ENCODE measurements around the gene CEP85L.
"Not testable (repeated sequence)": the region's sequence is repeated elsewhere in the genome, so short reads cannot be mapped to it uniquely, and the experiment has no call there.

The CEP85L gene

DNA sequence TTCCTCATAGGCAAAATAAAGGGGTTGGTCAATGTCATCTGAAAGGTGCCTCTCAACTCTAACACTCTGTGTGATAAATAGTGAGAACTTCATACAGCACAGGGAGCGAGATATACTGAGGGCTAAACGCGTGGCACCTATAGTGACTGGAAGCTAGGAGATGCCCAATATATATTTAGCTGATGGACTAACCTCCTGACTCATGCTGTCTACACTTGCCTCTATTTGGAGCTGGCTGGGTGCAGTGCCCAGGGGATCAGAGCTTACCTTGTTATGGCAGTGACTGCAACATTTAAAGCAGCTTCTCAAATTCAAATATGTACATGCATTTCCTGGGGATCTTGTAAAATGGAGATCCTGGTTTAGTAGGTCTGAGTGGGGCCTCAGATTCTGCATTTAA lies 214.9 kb downstream of the CEP85L start:
- no peak overlapping the region for H3K4me3 ChIP-seq (ENCODE audit: low read depth, low read length)
- TF ChIP-seq, protein P1, sequence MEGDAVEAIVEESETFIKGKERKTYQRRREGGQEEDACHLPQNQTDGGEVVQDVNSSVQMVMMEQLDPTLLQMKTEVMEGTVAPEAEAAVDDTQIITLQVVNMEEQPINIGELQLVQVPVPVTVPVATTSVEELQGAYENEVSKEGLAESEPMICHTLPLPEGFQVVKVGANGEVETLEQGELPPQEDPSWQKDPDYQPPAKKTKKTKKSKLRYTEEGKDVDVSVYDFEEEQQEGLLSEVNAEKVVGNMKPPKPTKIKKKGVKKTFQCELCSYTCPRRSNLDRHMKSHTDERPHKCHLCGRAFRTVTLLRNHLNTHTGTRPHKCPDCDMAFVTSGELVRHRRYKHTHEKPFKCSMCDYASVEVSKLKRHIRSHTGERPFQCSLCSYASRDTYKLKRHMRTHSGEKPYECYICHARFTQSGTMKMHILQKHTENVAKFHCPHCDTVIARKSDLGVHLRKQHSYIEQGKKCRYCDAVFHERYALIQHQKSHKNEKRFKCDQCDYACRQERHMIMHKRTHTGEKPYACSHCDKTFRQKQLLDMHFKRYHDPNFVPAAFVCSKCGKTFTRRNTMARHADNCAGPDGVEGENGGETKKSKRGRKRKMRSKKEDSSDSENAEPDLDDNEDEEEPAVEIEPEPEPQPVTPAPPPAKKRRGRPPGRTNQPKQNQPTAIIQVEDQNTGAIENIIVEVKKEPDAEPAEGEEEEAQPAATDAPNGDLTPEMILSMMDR (IDR thresholded peaks at IDR 0.05; ENCODE audit: low read depth, low read length, missing control alignments), result no peak
- DNase-seq (ENCODE audit: low read depth), result no peak

GRCh38 chr6:118434147-118434546 lies 217.2 kb downstream of the CEP85L start:
- not testable (repeated sequence) for H3K4me3 ChIP-seq (ENCODE audit: low read depth, low read length); DNase-seq (ENCODE audit: low read depth)

- DNase-seq (ENCODE audit: low read depth), result not testable (repeated sequence)
These were observed 230.1 kb downstream of the CEP85L start for GRCh38 chr6:118421312-118421711.

GRCh38 chr6:118419448-118420394 lies 231.7 kb downstream of the CEP85L start:
- H3K4me3 ChIP-seq (ENCODE audit: low read depth, low read length), result no peak overlapping the region
- no peak for DNase-seq (ENCODE audit: low read depth)
- TF ChIP-seq, protein P1 (IDR thresholded peaks at IDR 0.05; ENCODE audit: low read depth, low read length, missing control alignments), result no peak

More at GRCh38 chr6:118421312-118421711, 230.1 kb downstream of the CEP85L start:
- not testable (repeated sequence) for H3K4me3 ChIP-seq (ENCODE audit: low read depth, low read length)
